Endothelial cell (in vitro differentiated cells): Measurements from ENCODE around the gene ABCD2. TPM values are rescaled to one million over a fixed set of nuclear protein-coding genes. Genes with fewer than 3 reads are reported as not detected.

Source experiments
- DNase-seq: peaks from one replicate; pipeline ENCODE4 v3.0.0; 2021; ENCODE audit warnings: low spot score
- H3K27ac Mint-ChIP-seq: one replicate; pipeline ENCODE4 v1.8.0; 2021; ENCODE audit warnings: mixed read lengths, inconsistent platforms; ENCODE audit not compliant: unreplicated experiment
- H3K27me3 Mint-ChIP-seq: one replicate; pipeline ENCODE4 v1.8.0; 2021; ENCODE audit warnings: mild to moderate bottlenecking, moderate library complexity, mixed read lengths, inconsistent platforms; ENCODE audit not compliant: unreplicated experiment
- H3K36me3 Mint-ChIP-seq: one replicate; pipeline ENCODE4 v1.8.0; 2021; ENCODE audit warnings: mild to moderate bottlenecking, low read depth, mixed read lengths, inconsistent platforms; ENCODE audit not compliant: unreplicated experiment
- H3K4me1 Mint-ChIP-seq: one replicate; pipeline ENCODE4 v1.8.0; 2021; ENCODE audit warnings: mild to moderate bottlenecking, mixed read lengths, inconsistent platforms; ENCODE audit not compliant: unreplicated experiment
- H3K4me3 Mint-ChIP-seq: one replicate; pipeline ENCODE4 v1.8.0; 2021; ENCODE audit warnings: mild to moderate bottlenecking, mixed read lengths, inconsistent platforms; ENCODE audit not compliant: unreplicated experiment
- H3K9me3 Mint-ChIP-seq: one replicate; pipeline ENCODE4 v1.8.0; 2021; ENCODE audit warnings: mixed read lengths, inconsistent platforms; ENCODE audit not compliant: unreplicated experiment
- total RNA-seq: library from RNA; stranded (reverse); fragmentation: NEBNext Ultra II Directional; extraction: Animal tissue kit (Norgen Biotek cat#: 25700); gene quantifications from one replicate; pipeline ENCODE4 v1.2.1, GENCODE V29; 2021; ENCODE audit not compliant: unreplicated experiment
- TF ChIP-seq, protein P1 (sequence below): fragments of 200-600 bp; sonication (generic); IDR thresholded peaks from one replicate; pipeline ENCODE4 v1.5.0; 2021; ENCODE audit warnings: antibody characterized with exemption; ENCODE audit not compliant: unreplicated experiment

The ABCD2 gene
- total RNA-seq, 1 donor from 2014 or later: not detected

- DNase-seq: no peak
- Mint-ChIP-seq H3K4me3 (no peak overlapping the region), H3K4me1 (peaks cover 4% of the 10 kb centered on the region), H3K27me3 (no peaks in the 10 kb centered on the region), H3K9me3 (peaks cover 5% of the 10 kb centered on the region), H3K36me3 (peaks cover 4% of the 10 kb centered on the region), H3K27ac (no peak overlapping the region)
- TF ChIP-seq, protein P1, sequence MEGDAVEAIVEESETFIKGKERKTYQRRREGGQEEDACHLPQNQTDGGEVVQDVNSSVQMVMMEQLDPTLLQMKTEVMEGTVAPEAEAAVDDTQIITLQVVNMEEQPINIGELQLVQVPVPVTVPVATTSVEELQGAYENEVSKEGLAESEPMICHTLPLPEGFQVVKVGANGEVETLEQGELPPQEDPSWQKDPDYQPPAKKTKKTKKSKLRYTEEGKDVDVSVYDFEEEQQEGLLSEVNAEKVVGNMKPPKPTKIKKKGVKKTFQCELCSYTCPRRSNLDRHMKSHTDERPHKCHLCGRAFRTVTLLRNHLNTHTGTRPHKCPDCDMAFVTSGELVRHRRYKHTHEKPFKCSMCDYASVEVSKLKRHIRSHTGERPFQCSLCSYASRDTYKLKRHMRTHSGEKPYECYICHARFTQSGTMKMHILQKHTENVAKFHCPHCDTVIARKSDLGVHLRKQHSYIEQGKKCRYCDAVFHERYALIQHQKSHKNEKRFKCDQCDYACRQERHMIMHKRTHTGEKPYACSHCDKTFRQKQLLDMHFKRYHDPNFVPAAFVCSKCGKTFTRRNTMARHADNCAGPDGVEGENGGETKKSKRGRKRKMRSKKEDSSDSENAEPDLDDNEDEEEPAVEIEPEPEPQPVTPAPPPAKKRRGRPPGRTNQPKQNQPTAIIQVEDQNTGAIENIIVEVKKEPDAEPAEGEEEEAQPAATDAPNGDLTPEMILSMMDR: no peak
Observed at GRCh38 chr12:39505023-39505422, 114.6 kb downstream of the ABCD2 start.

- no peak overlapping the region for H3K27ac Mint-ChIP-seq
- DNase-seq: no peak
- no peaks in the 10 kb centered on the region for H3K4me1 Mint-ChIP-seq
- no peaks in the 10 kb centered on the region for H3K27me3 Mint-ChIP-seq
- no peaks in the 10 kb centered on the region for H3K36me3 Mint-ChIP-seq
- TF ChIP-seq, protein P1: no peak
- H3K4me3 Mint-ChIP-seq: no peak overlapping the region
- H3K9me3 Mint-ChIP-seq: no peaks in the 10 kb centered on the region
Observed at GRCh38 chr12:39503439-39503838, 116.2 kb downstream of the ABCD2 start.

- no peak for DNase-seq
- Mint-ChIP-seq H3K4me3 (no peak overlapping the region), H3K36me3 (no peaks in the 10 kb centered on the region), H3K9me3 (no peaks in the 10 kb centered on the region), H3K27ac (no peak overlapping the region), H3K4me1 (no peaks in the 10 kb centered on the region), H3K27me3 (no peaks in the 10 kb centered on the region)
- TF ChIP-seq, protein P1: no peak
Observed at GRCh38 chr12:39502726-39503125, 116.9 kb downstream of the ABCD2 start.

Other genes with a start within 250 kb of the ABCD2 start
- gene KIF21A, start 176.7 kb downstream of the ABCD2 start, total RNA-seq: 2.9 TPM